ENCODE data around the gene HCRTR1.

The HCRTR1 gene

GRCh38 chr1:31648641-31649357 lies 31.3 kb downstream of the HCRTR1 start:
- H3K27ac ChIP-seq: no peak overlapping the region

GRCh38 chr1:31650161-31651088 lies 32.9 kb downstream of the HCRTR1 start:
- TF ChIP-seq CTCF (IDR thresholded peaks at IDR 0.05) (no peak), ZFX (IDR thresholded peaks at IDR 0.05; ENCODE audit: borderline replicate concordance) (no peak)
- no peak overlapping the region for H3K27ac ChIP-seq

More at GRCh38 chr1:31648641-31649357, 31.3 kb downstream of the HCRTR1 start:
- TF ChIP-seq CTCF (IDR thresholded peaks at IDR 0.05): no peak
- TF ChIP-seq ZFX (IDR thresholded peaks at IDR 0.05; ENCODE audit: borderline replicate concordance): no peak

- TF ChIP-seq CTCF (IDR thresholded peaks at IDR 0.05): no peak
- no peak for TF ChIP-seq ZFX (IDR thresholded peaks at IDR 0.05; ENCODE audit: borderline replicate concordance)
- H3K27ac ChIP-seq: no peak overlapping the region
These were observed 33.6 kb downstream of the HCRTR1 start for GRCh38 chr1:31651089-31651420.

GRCh38 chr1:31651766-31652165 lies 34.3 kb downstream of the HCRTR1 start:
- H3K27ac ChIP-seq: no peak overlapping the region
- no peak for TF ChIP-seq CTCF (IDR thresholded peaks at IDR 0.05)
- TF ChIP-seq ZFX (IDR thresholded peaks at IDR 0.05; ENCODE audit: borderline replicate concordance): no peak

- TF ChIP-seq ZFX (IDR thresholded peaks at IDR 0.05; ENCODE audit: borderline replicate concordance) (no peak), CTCF (IDR thresholded peaks at IDR 0.05) (no peak)
- no peak overlapping the region for H3K27ac ChIP-seq
These were observed 35.5 kb downstream of the HCRTR1 start for GRCh38 chr1:31652891-31653499.

GRCh38 chr1:31653717-31654473 lies 36.4 kb downstream of the HCRTR1 start:
- TF ChIP-seq ZFX (IDR thresholded peaks at IDR 0.05; ENCODE audit: borderline replicate concordance): no peak
- no peak for TF ChIP-seq CTCF (IDR thresholded peaks at IDR 0.05)

More at GRCh38 chr1:31653717-31654473, 36.4 kb downstream of the HCRTR1 start:
- no peak overlapping the region for H3K27ac ChIP-seq
